H1 (cell line): ENCODE results near the gene PPP1R12B. TPM values are rescaled to one million over a fixed set of nuclear protein-coding genes. Genes with fewer than 3 reads are reported as not detected.

Source experiments
- CTCF ChIA-PET: fragments of 300-600 bp; sonication (Branson Sonifier 250); formaldehyde crosslinking; loops from one replicate; lab custom pipeline; 2021; ENCODE audit not compliant: partially characterized antibody; lab: Charles Lee
- POLR2A ChIA-PET: fragments of 300-600 bp; sonication (Branson Sonifier 250); formaldehyde crosslinking; loops from one replicate; lab custom pipeline; 2021; ENCODE audit warnings: inconsistent platforms; ENCODE audit not compliant: partially characterized antibody; lab: Charles Lee
- DNase-seq, 2 experiments: peaks; one replicate each; pipeline versions ENCODE4 v3.0.0 to v3.0.0-alpha.2; 2010 to 2022; ENCODE audit warnings: low spot score in 2 of 2, low read depth in 1 of 2, mixed read lengths in 1 of 2
- FAIRE-seq: peaks from 2 replicates; lab custom pipeline; 2011; peaks lifted over from hg19 to GRCh38; lab: Jason Lieb, UNC
- H2AFZ ChIP-seq: 2 replicates; pipeline ENCODE4 v1.8.1; 2012; ENCODE audit warnings: low read length, inconsistent platforms
- H2AK5ac ChIP-seq: 2 replicates; pipeline ENCODE4 v1.6.1; 2013; ENCODE audit warnings: low read depth, low read length
- H2BK120ac ChIP-seq: replicated peaks from 2 replicates; pipeline ENCODE3; 2013; ENCODE audit warnings: low read depth, low read length, inconsistent platforms
- H2BK12ac ChIP-seq: 2 replicates; pipeline ENCODE4 v1.6.1; 2013; ENCODE audit warnings: low read depth, low read length
- H2BK15ac ChIP-seq: 2 replicates; pipeline ENCODE4 v1.6.1; 2013; ENCODE audit warnings: low read length
- H2BK20ac ChIP-seq: 2 replicates; pipeline ENCODE4 v1.6.1; 2013; ENCODE audit warnings: low read length
- H2BK5ac ChIP-seq: 2 replicates; pipeline ENCODE4 v1.6.1; 2013; ENCODE audit warnings: low read depth, low read length
- H3K14ac ChIP-seq: 2 replicates; pipeline ENCODE4 v1.6.1; 2013; ENCODE audit warnings: inconsistent platforms; ENCODE audit not compliant: insufficient read length
- H3K18ac ChIP-seq: 2 replicates; pipeline ENCODE4 v1.6.1; 2013; ENCODE audit warnings: low read length; ENCODE audit errors: extremely low read depth
- H3K23ac ChIP-seq: 2 replicates; pipeline ENCODE4 v1.6.1; 2013; ENCODE audit warnings: inconsistent platforms; ENCODE audit not compliant: insufficient read length
- H3K23me2 ChIP-seq: 2 replicates; pipeline ENCODE4 v1.6.1; 2013; ENCODE audit warnings: low read depth, low read length
- H3K27ac ChIP-seq: 2 replicates; pipeline ENCODE4 v1.6.1; 2011; ENCODE audit warnings: low read depth, low read length, inconsistent platforms
- H3K27me3 ChIP-seq, 4 experiments: replicated peaks in 1 of 4; 1 replicate in 1 of 4; 2 replicates in 3 of 4; pipeline versions ENCODE4 v1.6.1 to v1.8.1; 2011 to 2013; ENCODE audit warnings: low read length in 3 of 4, mild to moderate bottlenecking in 3 of 4, inconsistent platforms in 2 of 4, mixed read lengths in 2 of 4, moderate library complexity in 1 of 4; ENCODE audit not compliant: control insufficient read depth in 3 of 4, insufficient read depth in 3 of 4; ENCODE audit errors: extremely low read depth in 1 of 4
- H3K36me3 ChIP-seq, 4 experiments: 2 replicates each; pipeline versions ENCODE4 v1.6.1 to v1.8.1; 2011 to 2013; ENCODE audit warnings: mild to moderate bottlenecking in 4 of 4, low read length in 3 of 4, moderate library complexity in 2 of 4, control low read depth in 1 of 4, inconsistent platforms in 1 of 4; ENCODE audit not compliant: insufficient read depth in 4 of 4, control insufficient read depth in 2 of 4
- H3K4ac ChIP-seq: replicated peaks from 2 replicates; pipeline ENCODE3; 2013; ENCODE audit warnings: low read length, low read depth, mixed read lengths, inconsistent platforms; ENCODE audit not compliant: insufficient read length
- H3K4me1 ChIP-seq, 4 experiments: replicated peaks in 1 of 4; 1 replicate in 1 of 4; 2 replicates in 3 of 4; pipeline versions ENCODE4 v1.6.1 to v1.8.1; 2011 to 2013; ENCODE audit warnings: low read length in 3 of 4, inconsistent platforms in 2 of 4, mixed read lengths in 1 of 4; ENCODE audit not compliant: insufficient read depth in 4 of 4, control insufficient read depth in 3 of 4
- H3K4me2 ChIP-seq, 2 experiments: 2 replicates each; pipeline versions ENCODE4 v1.6.1 to v1.8.1; 2011 to 2013; ENCODE audit warnings: low read depth in 2 of 2, low read length in 2 of 2, control low read depth in 1 of 2, inconsistent platforms in 1 of 2, mild to moderate bottlenecking in 1 of 2; ENCODE audit not compliant: insufficient read depth in 1 of 2
- H3K4me3 ChIP-seq, 4 experiments: fragments of 200-600, 300-600 bp in 1 of 4; sonication (generic), shearing (Covaris generic), sonication (Bioruptor Twin) in 1 of 4; 2 replicates each; pipeline versions ENCODE4 v1.5.1 to v1.8.1; 2011 to 2016; ENCODE audit warnings: low read length in 4 of 4, low read depth in 3 of 4, control low read depth in 2 of 4, inconsistent platforms in 2 of 4, mild to moderate bottlenecking in 2 of 4, mixed read lengths in 1 of 4, moderate library complexity in 1 of 4; ENCODE audit not compliant: insufficient read depth in 2 of 4; ENCODE audit errors: extremely low read depth in 1 of 4
- H3K56ac ChIP-seq: replicated peaks from 2 replicates; pipeline ENCODE3; 2013; ENCODE audit warnings: low read depth, mild to moderate bottlenecking, mixed read lengths, low read length, inconsistent platforms; ENCODE audit not compliant: insufficient read length
- H3K79me1 ChIP-seq: 2 replicates; pipeline ENCODE4 v1.6.1; 2013; ENCODE audit warnings: low read depth, low read length, control low read depth
- H3K79me2 ChIP-seq, 2 experiments: 2 replicates each; pipeline versions ENCODE4 v1.6.1 to v1.8.1; 2012 to 2013; ENCODE audit warnings: low read length in 2 of 2, mild to moderate bottlenecking in 2 of 2, inconsistent platforms in 1 of 2; ENCODE audit not compliant: insufficient read depth in 2 of 2, control insufficient read depth in 1 of 2
- H3K9ac ChIP-seq, 4 experiments: replicated peaks in 1 of 4; 1 replicate in 1 of 4; 2 replicates in 3 of 4; pipeline versions ENCODE4 v1.6.1 to v1.8.1; 2011 to 2013; ENCODE audit warnings: low read depth in 3 of 4, low read length in 3 of 4, control low read depth in 2 of 4, mild to moderate bottlenecking in 2 of 4, moderate library complexity in 2 of 4, inconsistent platforms in 1 of 4; ENCODE audit errors: extremely low read depth in 1 of 4
- H3K9me3 ChIP-seq, 2 experiments: 2 replicates each; pipeline versions ENCODE4 v1.6.1 to v1.8.1; 2012 to 2013; ENCODE audit warnings: mild to moderate bottlenecking in 2 of 2, moderate library complexity in 2 of 2, control low read depth in 1 of 2, inconsistent platforms in 1 of 2, low read depth in 1 of 2, low read length in 1 of 2, mixed read lengths in 1 of 2; ENCODE audit not compliant: insufficient read depth in 2 of 2
- H4K20me1 ChIP-seq, 2 experiments: replicated peaks in 1 of 2; 2 replicates each; pipeline versions ENCODE3 to v1.8.1; 2011 to 2013; ENCODE audit warnings: inconsistent platforms in 2 of 2, low read length in 2 of 2, mild to moderate bottlenecking in 1 of 2; ENCODE audit not compliant: insufficient read depth in 2 of 2, control insufficient read depth in 1 of 2
- H4K5ac ChIP-seq: 2 replicates; pipeline ENCODE4 v1.6.1; 2013; ENCODE audit warnings: low read length, low read depth, mixed read lengths, inconsistent platforms; ENCODE audit not compliant: insufficient read length
- H4K8ac ChIP-seq: 2 replicates; pipeline ENCODE4 v1.8.0; 2013; ENCODE audit warnings: mild to moderate bottlenecking, moderate library complexity, low read length, inconsistent platforms; ENCODE audit not compliant: insufficient read depth; ENCODE audit errors: extremely low read depth
- H4K91ac ChIP-seq: replicated peaks from 2 replicates; pipeline ENCODE3; 2013; ENCODE audit warnings: low read length, mixed read lengths, inconsistent platforms; ENCODE audit not compliant: insufficient read length
- BRCA1 ChIP-seq: IDR thresholded peaks from 2 replicates; pipeline ENCODE4 v1.6.1; 2012; ENCODE audit warnings: low read depth, low read length, improper control_type of control experiment
- CBX8 ChIP-seq: fragments of 300-800, 300-1000 bp; sonication (generic); IDR thresholded peaks from 2 replicates; pipeline ENCODE4 v1.7.1; 2016; ENCODE audit warnings: low read depth, low read length, borderline replicate concordance
- CTBP2 ChIP-seq: IDR thresholded peaks from 2 replicates; pipeline ENCODE4 v1.7.0; 2011; ENCODE audit warnings: borderline replicate concordance, mild to moderate bottlenecking, moderate library complexity, mixed read lengths, low read length; ENCODE audit not compliant: insufficient read depth, insufficient read length
- GABPA ChIP-seq: IDR thresholded peaks from 2 replicates; pipeline ENCODE4 v1.6.1; 2011; ENCODE audit warnings: mild to moderate bottlenecking, low read length, moderate library complexity, borderline replicate concordance; ENCODE audit not compliant: insufficient read depth
- GTF2F1 ChIP-seq: IDR thresholded peaks from 2 replicates; pipeline ENCODE4 v1.6.1; 2012; ENCODE audit warnings: low read depth, low read length, improper control_type of control experiment, borderline replicate concordance
- MAX ChIP-seq: IDR thresholded peaks from 2 replicates; pipeline ENCODE4 v1.6.1; 2012; ENCODE audit warnings: inconsistent platforms
- NANOG ChIP-seq: IDR thresholded peaks from 2 replicates; pipeline ENCODE4 v1.6.1; 2011; ENCODE audit warnings: low read length, low read depth, mild to moderate bottlenecking, inconsistent platforms; ENCODE audit not compliant: insufficient read depth, poor library complexity, severe bottlenecking
- RXRA ChIP-seq: IDR thresholded peaks from 2 replicates; pipeline ENCODE4 v1.6.1; 2011; ENCODE audit warnings: low read depth, mild to moderate bottlenecking, low read length, moderate library complexity; ENCODE audit not compliant: insufficient read depth
- SIN3A ChIP-seq, 2 experiments: IDR thresholded peaks in 1 of 2; conservative IDR thresholded peaks in 1 of 2; 2 replicates each; pipeline ENCODE4 v1.6.1; 2011 to 2012; ENCODE audit warnings: low read length in 2 of 2, improper control_type of control experiment in 1 of 2, low read depth in 1 of 2, mild to moderate bottlenecking in 1 of 2
- SP4 ChIP-seq: IDR thresholded peaks from 2 replicates; pipeline ENCODE4 v1.6.1; 2012; ENCODE audit warnings: low read length, inconsistent platforms
- SUZ12 ChIP-seq: fragments of 200-600 bp; sonication (generic); IDR thresholded peaks from 2 replicates; pipeline ENCODE4 v1.6.1; 2012; ENCODE audit warnings: mild to moderate bottlenecking, inconsistent platforms, low read length, moderate library complexity, mixed read lengths
- YY1 ChIP-seq: IDR thresholded peaks from 2 replicates; pipeline ENCODE4 v1.6.1; 2011; ENCODE audit warnings: low read depth, mild to moderate bottlenecking, low read length
- ZNF274 ChIP-seq: IDR thresholded peaks from 2 replicates; pipeline ENCODE4 v1.7.0; 2012; ENCODE audit warnings: low read length, borderline replicate concordance; ENCODE audit errors: extremely low read depth
- WGBS, 2 experiments: shearing (Covaris generic) in 1 of 2; methylation state at CpG; one replicate each; pipeline versions ENCODE4 v1.1.6 to v1.1.7; 2013 to 2015; ENCODE audit warnings: low lambda C conversion rate in 2 of 2, mixed read lengths in 2 of 2, inconsistent platforms in 1 of 2, low coverage in 1 of 2, missing lambda C conversion rate in 1 of 2; ENCODE audit not compliant: insufficient replicate concordance in 2 of 2, insufficient coverage in 1 of 2, insufficient read length in 1 of 2; ENCODE audit errors: extremely low coverage in 1 of 2, missing lambda C conversion rate in 1 of 2; 5-methylcytosine and 5-hydroxymethylcytosine counted together
- polyA plus RNA-seq, 7 experiments: library from polyadenylated mRNA; depleted of rRNA in 3 of 7; stranded (reverse) in 5 of 7; unstranded in 2 of 7; fragments of >200 nt in 5 of 7; fragments of 200-250 nt in 2 of 7; gene quantifications; 1 replicate in 5 of 7; 2 replicates in 1 of 7; 4 replicates in 1 of 7; pipeline versions ENCODE4 v1.2.1 to v1.2.3, GENCODE V29; 2011 to 2013; ENCODE audit warnings: missing spikeins in 2 of 7, mixed read lengths in 2 of 7
- total RNA-seq: library from RNA; stranded (reverse); fragmentation: NEBNext Ultra II Directional; extraction: Animal tissue kit (Norgen Biotek cat#: 25700); gene quantifications from 2 replicates; pipeline ENCODE4 v1.2.1, GENCODE V29; 2021

PPP1R12B gene
- total and polyA plus RNA-seq, 2 of the 8 experiments (the other 6 are each of a cell fraction or from before 2014, with no cell fraction given) = 7.9 to 18.7 TPM

- FAIRE-seq = no peak
- Histone ChIP-seq H3K36me3 (no peaks in the 10 kb centered on the region), H4K8ac (no peak overlapping the region), H2BK5ac (no peak overlapping the region), H2BK120ac (no peak overlapping the region), H3K4me1 (peaks cover 0 to 4% (median 0%) of the 10 kb centered on the region in 4 experiments; a peak in 2 of 7 replicates), H3K4ac (no peak overlapping the region), H4K91ac (no peak overlapping the region), H3K14ac (no peak overlapping the region), H3K79me2 (no peaks in the 10 kb centered on the region), H3K27me3 (no peaks in the 10 kb centered on the region), H3K4me3 (no peak overlapping the region), H3K4me2 (no peak overlapping the region), H3K56ac (no peak overlapping the region), H2AFZ (no peak overlapping the region)
- POLR2A ChIA-PET = no interaction called here
- TF ChIP-seq RXRA (no peak), NANOG (no peak), CBX8 (no peak), MAX (no peak), GTF2F1 (no peak), SIN3A (conservative IDR thresholded peaks at IDR 0.05 in 1 of 2, IDR thresholded peaks at IDR 0.05 in 1 of 2; ENCODE audit: low read depth in 1 of 2, low read length in 2 of 2) (no peak), GABPA (no peak), ZNF274 (no peak), YY1 (no peak), BRCA1 (no peak), CTBP2 (no peak), SP4 (no peak), SUZ12 (no peak)
- TF ChIP-seq, all 59 proteins: peak for 0
- Histone ChIP-seq H4K20me1 (no peaks in the 10 kb centered on the region), H3K27ac (no peak overlapping the region), H3K23me2 (no peaks in the 10 kb centered on the region), H2BK12ac (no peak overlapping the region), H2AK5ac (no peak overlapping the region), H3K23ac (no peak overlapping the region), H3K9me3 (no peaks in the 10 kb centered on the region), H3K79me1 (no peaks in the 10 kb centered on the region), H4K5ac (no peak overlapping the region), H3K18ac (no peak overlapping the region), H2BK15ac (no peak overlapping the region), H2BK20ac (no peak overlapping the region), H3K9ac (no peak overlapping the region)
- CTCF ChIA-PET = interaction anchor here (1.0 to 2.2 kb wide), 2 partner anchors 22 to 37 kb away, joined by 3 to 10 read pairs; no protein-coding TSS in a partner anchor
- DNase-seq = no peak
- WGBS, 2 experiments = 94% methylated on average over 6 of the region's 6 CpGs; no CpG with 5 or more reads in 1 of the 2 experiments
Observed at GRCh38 chr1:202540014-202540413, 191.5 kb downstream of the PPP1R12B start.
